ES-I3 (cell line): Measurements from ENCODE around the gene TMEM43.

ENCODE experiments used
- H3K36me3 ChIP-seq: 2 replicates; pipeline ENCODE4 v1.6.1; 2013; ENCODE audit warnings: mild to moderate bottlenecking, low read length, control low read depth, moderate library complexity; ENCODE audit not compliant: insufficient read depth
- H3K4me1 ChIP-seq: 2 replicates; pipeline ENCODE4 v1.6.1; 2013; ENCODE audit warnings: mild to moderate bottlenecking, control low read depth, low read length; ENCODE audit not compliant: insufficient read depth
- H3K9ac ChIP-seq: 2 replicates; pipeline ENCODE4 v1.6.1; 2013; ENCODE audit warnings: low read depth, mild to moderate bottlenecking, low read length, moderate library complexity
- H3K9me3 ChIP-seq: 2 replicates; pipeline ENCODE4 v1.6.1; 2013; ENCODE audit warnings: mild to moderate bottlenecking, low read length, moderate library complexity; ENCODE audit not compliant: control insufficient read depth, insufficient read depth

TMEM43 gene

GRCh38 chr3:14178247-14179113 lies 53.6 kb downstream of the TMEM43 start, which contains the start of the genes LSM3 and XPC:
LSM3 (plus strand) TSS chr3:14178817; CDS start chr3:14178861, 44 bp downstream.
XPC (minus strand) TSS chr3:14178601; CDS start chr3:14178568, 33 bp downstream.
- Histone ChIP-seq H3K9me3 (no peaks in the 10 kb centered on the region), H3K9ac (peak within 1 kb of the TSS; percentile 98), H3K36me3 (peaks cover 6% of the 10 kb centered on the region), H3K4me1 (peaks cover 20% of the 10 kb centered on the region)

DNA sequence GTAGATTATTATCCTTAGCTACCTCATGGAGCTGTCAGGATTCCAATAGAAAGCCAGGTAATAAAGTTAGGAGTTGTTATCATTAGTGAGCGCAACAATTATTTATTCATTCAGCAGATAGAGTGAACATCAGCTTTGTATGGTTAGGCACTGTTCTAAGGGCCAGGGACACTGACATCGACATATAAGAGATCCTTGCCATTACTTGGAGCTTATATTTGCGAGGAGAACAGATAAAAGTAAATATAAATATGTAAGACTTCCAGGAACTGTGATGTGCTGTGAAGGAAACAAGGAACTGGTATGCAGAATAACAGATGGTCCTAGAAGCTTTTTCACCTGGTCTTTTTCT lies 54.2 kb downstream of the TMEM43 start:
- H3K9me3 ChIP-seq, result no peaks in the 10 kb centered on the region
- peaks cover 6% of the 10 kb centered on the region for H3K36me3 ChIP-seq
- peaks cover 20% of the 10 kb centered on the region for H3K4me1 ChIP-seq

DNA sequence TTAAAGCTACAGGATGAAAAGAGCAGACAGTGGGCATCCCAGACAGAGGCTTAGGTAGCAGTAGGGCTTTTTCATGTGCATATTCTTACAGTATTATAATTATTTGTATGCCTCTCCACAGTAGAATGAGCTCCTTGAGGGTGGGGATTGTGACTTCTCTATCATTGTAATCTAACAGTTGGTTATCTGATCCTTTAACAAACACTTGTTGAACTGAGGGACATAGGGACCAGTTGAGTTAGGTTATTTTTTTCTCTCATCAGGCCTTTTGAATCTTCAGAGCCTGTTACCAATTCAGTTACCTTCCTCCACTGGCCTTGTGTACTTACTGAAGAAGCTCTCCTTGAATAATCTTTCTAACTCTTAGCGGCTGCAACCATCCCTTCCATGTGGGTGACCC lies 54.9 kb downstream of the TMEM43 start:
- Histone ChIP-seq H3K4me1 (peaks cover 20% of the 10 kb centered on the region), H3K36me3 (peaks cover 6% of the 10 kb centered on the region), H3K9ac (0 out of 2 replicates have a peak overlapping the region, but pooled peaks have one; percentile 98), H3K9me3 (no peaks in the 10 kb centered on the region)

More for the DNA sequence above, 54.2 kb downstream of the TMEM43 start:
- H3K9ac ChIP-seq, result peak overlapping the region; percentile 98

- peaks cover 6% of the 10 kb centered on the region for H3K36me3 ChIP-seq
- H3K9ac ChIP-seq, result no peak overlapping the region
- H3K4me1 ChIP-seq, result peaks cover 8% of the 10 kb centered on the region; the same call in 1 of the 2 replicates
- H3K9me3 ChIP-seq, result no peaks in the 10 kb centered on the region
These were observed 56.4 kb downstream of the TMEM43 start for GRCh38 chr3:14181253-14181652.

GRCh38 chr3:14183015-14183577 lies 58.2 kb downstream of the TMEM43 start:
- Histone ChIP-seq H3K9me3 (no peaks in the 10 kb centered on the region), H3K36me3 (peaks cover 6% of the 10 kb centered on the region), H3K4me1 (0 out of 2 replicates have a peak, but pooled peaks cover 4% of the 10 kb centered on the region), H3K9ac (no peak overlapping the region)

DNA sequence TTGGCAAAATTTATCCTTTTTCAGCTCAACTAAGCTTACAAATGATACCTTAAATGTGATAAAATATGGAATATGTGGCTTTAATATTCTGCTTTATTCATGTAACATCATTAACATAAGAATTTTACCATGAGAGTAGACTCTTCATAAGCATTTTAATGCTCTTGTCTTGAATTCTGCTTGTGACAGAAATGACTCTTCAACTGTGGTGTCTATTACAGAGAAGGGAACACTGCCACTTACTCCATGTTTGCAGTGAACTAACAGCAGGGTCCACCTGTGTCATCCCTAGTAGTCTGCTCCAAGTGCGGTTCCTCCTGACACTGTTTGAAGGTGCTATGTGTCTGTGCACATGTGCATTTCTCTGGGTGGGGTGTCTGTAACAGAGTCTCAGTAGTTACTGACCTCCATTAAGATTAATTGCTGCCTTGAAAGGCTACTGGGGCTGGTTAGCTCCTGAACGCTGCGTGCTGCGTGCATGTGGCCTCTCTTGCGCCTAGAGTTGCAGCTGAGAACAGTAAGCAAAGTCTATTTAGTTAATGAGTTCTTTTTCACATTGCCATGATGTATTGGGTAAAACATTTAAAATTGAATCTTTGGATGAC lies 62.1 kb downstream of the TMEM43 start:
- Histone ChIP-seq H3K4me1 (no peaks in the 10 kb centered on the region), H3K36me3 (no peaks in the 10 kb centered on the region; the same call in none of the 2 replicates), H3K9me3 (no peaks in the 10 kb centered on the region), H3K9ac (no peak overlapping the region)

DNA sequence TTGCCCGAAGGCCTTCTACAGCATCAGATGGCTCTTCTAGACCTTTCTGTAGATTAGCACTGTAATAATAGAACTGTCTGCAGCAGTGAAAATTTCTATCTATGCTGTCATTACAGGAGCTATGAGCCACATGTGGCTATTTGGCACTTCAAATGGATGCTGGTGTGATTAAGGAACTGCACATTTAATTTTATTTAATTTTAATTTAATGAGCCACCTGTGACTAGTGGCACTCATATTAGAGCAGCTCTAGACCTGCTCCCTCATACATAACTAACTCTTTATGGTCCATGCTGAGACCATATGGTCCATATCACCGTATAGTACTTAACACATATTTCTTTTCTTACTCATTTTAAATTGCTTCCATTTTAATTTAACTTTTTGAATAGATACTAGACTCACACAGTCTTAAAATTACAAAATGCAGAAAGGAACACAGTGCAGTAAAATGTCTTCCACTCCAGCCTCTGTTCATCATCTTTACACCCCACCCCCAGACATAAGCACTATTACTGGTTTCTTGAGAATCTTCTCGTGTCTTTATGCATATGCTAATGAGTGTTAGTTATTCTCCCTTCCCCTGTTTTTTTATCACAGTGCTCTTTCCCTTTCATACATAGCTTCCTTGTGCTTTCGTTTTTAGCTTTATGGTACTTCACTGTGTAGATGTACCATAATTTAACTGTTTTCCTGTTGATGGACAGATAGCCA lies 63.3 kb downstream of the TMEM43 start:
- no peak overlapping the region for H3K9ac ChIP-seq
- no peaks in the 10 kb centered on the region; the same call in none of the 2 replicates for H3K36me3 ChIP-seq
- no peaks in the 10 kb centered on the region for H3K4me1 ChIP-seq
- H3K9me3 ChIP-seq, result no peaks in the 10 kb centered on the region
